AG04450 (cell line): ENCODE data around the gene SCYGR8. TPM values are rescaled to one million over a fixed set of nuclear protein-coding genes. Genes with fewer than 3 reads are reported as not detected.

Source experiments
- CTCF ChIA-PET: fragments of 300-600, 350-600 bp; formaldehyde crosslinking; extraction: SDS; loops from one replicate; lab custom pipeline; 2022; ENCODE audit warnings: antibody characterized with exemption, inconsistent platforms; lab: Charles Lee
- POLR2A ChIA-PET: fragments of 350-600 bp; formaldehyde crosslinking; extraction: SDS; loops from one replicate; lab custom pipeline; 2021; ENCODE audit warnings: antibody characterized with exemption, inconsistent platforms; lab: Yijun Ruan, JAX
- DNase-seq: peaks from one replicate; pipeline ENCODE4 v3.0.0-alpha.2; 2011; ENCODE audit warnings: low read depth, low spot score
- H3K27ac ChIP-seq: one replicate; pipeline ENCODE4 v1.5.1; 2012; ENCODE audit warnings: low read depth, low read length, control low read depth
- H3K27me3 ChIP-seq: one replicate; pipeline ENCODE4 v1.6.0; 2012; ENCODE audit warnings: low read length; ENCODE audit not compliant: control insufficient read depth, insufficient read depth
- H3K4me3 ChIP-seq: 2 replicates; pipeline ENCODE4 v1.5.1; 2011; ENCODE audit warnings: mild to moderate bottlenecking, low read depth, low read length, control low read depth
- H3K9me3 ChIP-seq: 2 replicates; pipeline ENCODE4 v1.5.1; 2012; ENCODE audit warnings: low read length; ENCODE audit not compliant: control insufficient read depth, insufficient read depth
- CTCF ChIP-seq: IDR thresholded peaks from 2 replicates; pipeline ENCODE4 v1.5.1; 2011; ENCODE audit warnings: low read depth, low read length, control low read depth, inconsistent platforms
- polyA minus RNA-seq: library from RNA; depleted of rRNA, polyadenylated mRNA; stranded (reverse); fragments of >200 nt; gene quantifications from 2 replicates; pipeline ENCODE4 v1.2.3, GENCODE V29; 2011; rRNA and poly(A)+ RNA removed
- polyA plus RNA-seq: library from polyadenylated mRNA; depleted of rRNA; stranded (reverse); fragments of >200 nt; gene quantifications from 2 replicates; pipeline ENCODE4 v1.2.3, GENCODE V29; 2011; rRNA removed

SCYGR8 gene
- not detected in 2 replicates for polyA plus RNA-seq
- not detected in 2 replicates for polyA minus RNA-seq

- CTCF ChIA-PET: no interaction called here
- POLR2A ChIA-PET: no interaction called here
- no peak for DNase-seq
Measured at GRCh38 chr2:227745594-227745993, at the start of gene SCYGR8. Gene SCYGR8, plus strand, starts transcription at chr2:227745894. Its CDS starts 0 bp downstream, at chr2:227745894.

GRCh38 chr2:227696990-227697679 lies 48.6 kb upstream of the SCYGR8 start:
- ChIA-PET POLR2A (no interaction called here), CTCF (interaction anchor here (1.0 kb wide), 1 partner anchor 39 kb away, joined by 3 read pairs; no protein-coding TSS in a partner anchor)
- no peak for TF ChIP-seq CTCF
- DNase-seq: no peak
- Histone ChIP-seq H3K27me3 (no peaks in the 10 kb centered on the region), H3K27ac (no peak overlapping the region), H3K9me3 (no peaks in the 10 kb centered on the region; the same call in 1 of the 2 replicates), H3K4me3 (no peak overlapping the region)

More at GRCh38 chr2:227745594-227745993, at the start of gene SCYGR8:
- Histone ChIP-seq H3K27ac (no peak within 1 kb of the TSS), H3K9me3 (no peaks in the 10 kb centered on the region), H3K4me3 (no peak within 1 kb of the TSS), H3K27me3 (no peaks in the 10 kb centered on the region)
- TF ChIP-seq CTCF: no peak

- DNase-seq: no peak
- no peak overlapping the region for H3K27ac ChIP-seq
- no peaks in the 10 kb centered on the region for H3K27me3 ChIP-seq
- POLR2A ChIA-PET: no interaction called here
- no peak for TF ChIP-seq CTCF
- H3K4me3 ChIP-seq: no peak overlapping the region
- CTCF ChIA-PET: no interaction called here
- H3K9me3 ChIP-seq: no peaks in the 10 kb centered on the region; the same call in 1 of the 2 replicates
Measured at GRCh38 chr2:227701556-227701955, 44.1 kb upstream of the SCYGR8 start.

GRCh38 chr2:227703280-227703732 lies 42.4 kb upstream of the SCYGR8 start:
- no peaks in the 10 kb centered on the region; the same call in 1 of the 2 replicates for H3K9me3 ChIP-seq
- DNase-seq: no peak
- ChIA-PET CTCF (interaction anchor here (1.2 kb wide), 1 partner anchor 63 kb away, joined by 3 read pairs; no protein-coding TSS in a partner anchor), POLR2A (no interaction called here)
- no peak overlapping the region for H3K27ac ChIP-seq
- no peak overlapping the region for H3K4me3 ChIP-seq
- H3K27me3 ChIP-seq: no peaks in the 10 kb centered on the region
- no peak for TF ChIP-seq CTCF

- no peak for DNase-seq
- CTCF ChIA-PET: no interaction called here
Measured at GRCh38 chr2:227703961-227704360, 41.7 kb upstream of the SCYGR8 start.

More at GRCh38 chr2:227703961-227704360, 41.7 kb upstream of the SCYGR8 start:
- POLR2A ChIA-PET: no interaction called here
- Histone ChIP-seq H3K9me3 (no peaks in the 10 kb centered on the region; the same call in 1 of the 2 replicates), H3K27me3 (no peaks in the 10 kb centered on the region), H3K4me3 (no peak overlapping the region), H3K27ac (no peak overlapping the region)
- no peak for TF ChIP-seq CTCF
